Measurements from ENCODE around the gene NDUFB5.

- TF ChIP-seq, protein P1, sequence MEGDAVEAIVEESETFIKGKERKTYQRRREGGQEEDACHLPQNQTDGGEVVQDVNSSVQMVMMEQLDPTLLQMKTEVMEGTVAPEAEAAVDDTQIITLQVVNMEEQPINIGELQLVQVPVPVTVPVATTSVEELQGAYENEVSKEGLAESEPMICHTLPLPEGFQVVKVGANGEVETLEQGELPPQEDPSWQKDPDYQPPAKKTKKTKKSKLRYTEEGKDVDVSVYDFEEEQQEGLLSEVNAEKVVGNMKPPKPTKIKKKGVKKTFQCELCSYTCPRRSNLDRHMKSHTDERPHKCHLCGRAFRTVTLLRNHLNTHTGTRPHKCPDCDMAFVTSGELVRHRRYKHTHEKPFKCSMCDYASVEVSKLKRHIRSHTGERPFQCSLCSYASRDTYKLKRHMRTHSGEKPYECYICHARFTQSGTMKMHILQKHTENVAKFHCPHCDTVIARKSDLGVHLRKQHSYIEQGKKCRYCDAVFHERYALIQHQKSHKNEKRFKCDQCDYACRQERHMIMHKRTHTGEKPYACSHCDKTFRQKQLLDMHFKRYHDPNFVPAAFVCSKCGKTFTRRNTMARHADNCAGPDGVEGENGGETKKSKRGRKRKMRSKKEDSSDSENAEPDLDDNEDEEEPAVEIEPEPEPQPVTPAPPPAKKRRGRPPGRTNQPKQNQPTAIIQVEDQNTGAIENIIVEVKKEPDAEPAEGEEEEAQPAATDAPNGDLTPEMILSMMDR (IDR thresholded peaks at IDR 0.05; ENCODE audit: insufficient read depth, low read length, poor library complexity, severe bottlenecking) = no peak
- TF ChIP-seq EZH2phosphoT487 (conservative IDR thresholded peaks at IDR 0.05; ENCODE audit: low read length) = no peak
Observed at GRCh38 chr3:179653096-179653797, 48.7 kb downstream of the NDUFB5 start.
